IPS-18a (cell line): ENCODE results near the gene TARS2.

Experiments
- H3K27ac ChIP-seq: one replicate; pipeline ENCODE4 v1.5.1; 2013; ENCODE audit warnings: low read length
- H3K27me3 ChIP-seq: one replicate; pipeline ENCODE4 v1.6.1; 2013; ENCODE audit warnings: mild to moderate bottlenecking, low read length; ENCODE audit not compliant: control insufficient read depth, insufficient read depth
- H3K36me3 ChIP-seq: one replicate; pipeline ENCODE4 v1.6.1; 2013; ENCODE audit warnings: low read depth, low read length; ENCODE audit not compliant: control insufficient read depth
- H3K4me1 ChIP-seq: one replicate; pipeline ENCODE4 v1.6.1; 2013; ENCODE audit warnings: low read depth, low read length; ENCODE audit not compliant: control insufficient read depth
- H3K4me3 ChIP-seq: one replicate; pipeline ENCODE4 v1.5.1; 2013; ENCODE audit warnings: low read length
- H3K9ac ChIP-seq: one replicate; pipeline ENCODE4 v1.6.1; 2013; ENCODE audit warnings: mild to moderate bottlenecking, low read length, moderate library complexity
- H3K9me3 ChIP-seq: one replicate; pipeline ENCODE4 v1.6.1; 2013; ENCODE audit warnings: low read depth, low read length; ENCODE audit not compliant: control insufficient read depth

The TARS2 gene

GRCh38 chr1:150486966-150487762 lies at the start of gene TARS2:
TARS2 (plus strand) TSS chr1:150487419; CDS start chr1:150487451, 32 bp downstream.
- Histone ChIP-seq H3K9ac (peak within 1 kb of the TSS; percentile 83), H3K27ac (peak within 1 kb of the TSS; percentile 54), H3K27me3 (no peaks in the 10 kb centered on the region), H3K9me3 (no peaks in the 10 kb centered on the region), H3K4me1 (peaks cover 4% of the 10 kb centered on the region), H3K36me3 (peaks cover 27% of the 10 kb centered on the region), H3K4me3 (peak within 1 kb of the TSS; percentile 94)

GRCh38 chr1:150441121-150441520 lies 46.1 kb upstream of the TARS2 start:
- Histone ChIP-seq H3K9me3 (no peaks in the 10 kb centered on the region), H3K4me1 (no peaks in the 10 kb centered on the region), H3K27ac (no peak overlapping the region), H3K27me3 (no peaks in the 10 kb centered on the region), H3K9ac (no peak overlapping the region), H3K4me3 (no peak overlapping the region), H3K36me3 (peaks cover 40% of the 10 kb centered on the region)

- peaks cover 70% of the 10 kb centered on the region for H3K36me3 ChIP-seq
- H3K9me3 ChIP-seq = no peaks in the 10 kb centered on the region
- no peaks in the 10 kb centered on the region for H3K27me3 ChIP-seq
- H3K4me1 ChIP-seq = no peaks in the 10 kb centered on the region
- H3K4me3 ChIP-seq = no peak overlapping the region
- H3K27ac ChIP-seq = no peak overlapping the region
- no peak overlapping the region for H3K9ac ChIP-seq
These were observed 43.0 kb upstream of the TARS2 start for GRCh38 chr1:150444232-150444631.

GRCh38 chr1:150456146-150456647 lies 31.0 kb upstream of the TARS2 start:
- H3K4me1 ChIP-seq = no peaks in the 10 kb centered on the region
- peaks cover 37% of the 10 kb centered on the region for H3K36me3 ChIP-seq
- no peak overlapping the region for H3K9ac ChIP-seq

GRCh38 chr1:150464422-150464826 lies 22.8 kb upstream of the TARS2 start:
- Histone ChIP-seq H3K4me1 (no peaks in the 10 kb centered on the region), H3K27ac (no peak overlapping the region), H3K36me3 (peaks cover 24% of the 10 kb centered on the region), H3K9me3 (no peaks in the 10 kb centered on the region), H3K9ac (no peak overlapping the region), H3K4me3 (no peak overlapping the region), H3K27me3 (no peaks in the 10 kb centered on the region)

More at GRCh38 chr1:150456146-150456647, 31.0 kb upstream of the TARS2 start:
- no peak overlapping the region for H3K4me3 ChIP-seq
- H3K27me3 ChIP-seq = no peaks in the 10 kb centered on the region
- H3K9me3 ChIP-seq = no peaks in the 10 kb centered on the region
- H3K27ac ChIP-seq = no peak overlapping the region

- H3K9me3 ChIP-seq = no peaks in the 10 kb centered on the region
- no peak overlapping the region for H3K9ac ChIP-seq
- H3K36me3 ChIP-seq = peaks cover 32% of the 10 kb centered on the region
- no peaks in the 10 kb centered on the region for H3K4me1 ChIP-seq
- no peak overlapping the region for H3K27ac ChIP-seq
- no peaks in the 10 kb centered on the region for H3K27me3 ChIP-seq
- H3K4me3 ChIP-seq = no peak overlapping the region
These were observed 20.3 kb upstream of the TARS2 start for GRCh38 chr1:150466964-150467363.

- no peaks in the 10 kb centered on the region for H3K9me3 ChIP-seq
- H3K4me3 ChIP-seq = no peak overlapping the region
- no peaks in the 10 kb centered on the region for H3K27me3 ChIP-seq
- H3K36me3 ChIP-seq = peaks cover 43% of the 10 kb centered on the region
- no peak overlapping the region for H3K27ac ChIP-seq
- no peak overlapping the region for H3K9ac ChIP-seq
- H3K4me1 ChIP-seq = no peaks in the 10 kb centered on the region
These were observed 17.9 kb upstream of the TARS2 start for GRCh38 chr1:150469291-150469690.

- no peak overlapping the region for H3K4me3 ChIP-seq
- peaks cover 32% of the 10 kb centered on the region for H3K36me3 ChIP-seq
- no peaks in the 10 kb centered on the region for H3K9me3 ChIP-seq
- H3K9ac ChIP-seq = no peak overlapping the region
- no peak overlapping the region for H3K27ac ChIP-seq
- H3K27me3 ChIP-seq = no peaks in the 10 kb centered on the region
- no peaks in the 10 kb centered on the region for H3K4me1 ChIP-seq
These were observed 14.5 kb upstream of the TARS2 start for GRCh38 chr1:150472601-150473200.

- no peaks in the 10 kb centered on the region for H3K4me1 ChIP-seq
- no peak overlapping the region for H3K27ac ChIP-seq
- H3K9me3 ChIP-seq = no peaks in the 10 kb centered on the region
- H3K27me3 ChIP-seq = no peaks in the 10 kb centered on the region
- no peak overlapping the region for H3K4me3 ChIP-seq
- H3K36me3 ChIP-seq = peaks cover 32% of the 10 kb centered on the region
- no peak overlapping the region for H3K9ac ChIP-seq
These were observed 13.6 kb upstream of the TARS2 start for GRCh38 chr1:150473659-150474058.

- no peak overlapping the region for H3K27ac ChIP-seq
- peaks cover 8% of the 10 kb centered on the region for H3K27me3 ChIP-seq
- no peaks in the 10 kb centered on the region for H3K4me1 ChIP-seq
- H3K9me3 ChIP-seq = no peaks in the 10 kb centered on the region
- no peak overlapping the region for H3K9ac ChIP-seq
- no peak overlapping the region for H3K4me3 ChIP-seq
- H3K36me3 ChIP-seq = peaks cover 32% of the 10 kb centered on the region
These were observed 12.3 kb upstream of the TARS2 start for GRCh38 chr1:150474869-150475268.

- Histone ChIP-seq H3K4me3 (no peak overlapping the region), H3K9ac (no peak overlapping the region), H3K36me3 (peaks cover 13% of the 10 kb centered on the region), H3K27me3 (peaks cover 9% of the 10 kb centered on the region), H3K27ac (no peak overlapping the region), H3K4me1 (no peaks in the 10 kb centered on the region), H3K9me3 (no peaks in the 10 kb centered on the region)
These were observed 10.5 kb upstream of the TARS2 start for GRCh38 chr1:150476754-150477153.
